ENCODE data around the gene EIF5AL1. TPM values are rescaled to one million over a fixed set of nuclear protein-coding genes. Genes with fewer than 3 reads are reported as not detected.
"Not testable (repeated sequence)": the region's sequence is repeated elsewhere in the genome, so short reads cannot be mapped to it uniquely, and the experiment has no call there.

The EIF5AL1 gene
- total RNA-seq, 4 donors from 2014 or later = 0.23 to 0.52 (median 0.47) TPM; not detected in 1

- not testable (repeated sequence) for H3K36me3 ChIP-seq; H3K27ac ChIP-seq; H3K4me1 ChIP-seq; H3K27me3 ChIP-seq; H3K4me3 ChIP-seq; H3K9me3 ChIP-seq; DNase-seq (ENCODE audit: low spot score in 2 of 2)
- no CpG with 5 or more reads among the region's 8 CpGs for WGBS
These were observed 12.8 kb downstream of the EIF5AL1 start for GRCh38 chr10:79525049-79525710.

GRCh38 chr10:79528261-79528660 is 15.9 kb downstream of the EIF5AL1 start:
- WGBS = 57% methylated on average over 1 of the region's 4 CpGs
- H3K36me3 ChIP-seq; H3K4me1 ChIP-seq; DNase-seq (ENCODE audit: low spot score in 2 of 2); H3K9me3 ChIP-seq; H3K4me3 ChIP-seq; H3K27me3 ChIP-seq; H3K27ac ChIP-seq: not testable (repeated sequence)

GRCh38 chr10:79533142-79533902 is 21.0 kb downstream of the EIF5AL1 start:
- H3K4me1 ChIP-seq; H3K27ac ChIP-seq; H3K27me3 ChIP-seq; H3K4me3 ChIP-seq; DNase-seq (ENCODE audit: low spot score in 2 of 2); H3K36me3 ChIP-seq; H3K9me3 ChIP-seq: not testable (repeated sequence)
- 54% methylated on average over 4 of the region's 11 CpGs for WGBS

- not testable (repeated sequence) for H3K4me1 ChIP-seq; H3K4me3 ChIP-seq; H3K27ac ChIP-seq; H3K9me3 ChIP-seq; DNase-seq (ENCODE audit: low spot score in 2 of 2); H3K27me3 ChIP-seq; H3K36me3 ChIP-seq
- no CpG with 5 or more reads among the region's 5 CpGs for WGBS
These were observed 21.5 kb downstream of the EIF5AL1 start for GRCh38 chr10:79533903-79534175.

- H3K27me3 ChIP-seq; H3K27ac ChIP-seq; H3K4me1 ChIP-seq; H3K9me3 ChIP-seq; H3K36me3 ChIP-seq; DNase-seq (ENCODE audit: low spot score in 2 of 2); H3K4me3 ChIP-seq: not testable (repeated sequence)
- WGBS = 85% methylated on average over 6 of the region's 6 CpGs
These were observed 26.0 kb downstream of the EIF5AL1 start for GRCh38 chr10:79538311-79538710.

GRCh38 chr10:79540930-79541329 is 28.6 kb downstream of the EIF5AL1 start:
- not testable (repeated sequence) for H3K4me1 ChIP-seq; H3K27ac ChIP-seq; H3K9me3 ChIP-seq; H3K4me3 ChIP-seq; H3K36me3 ChIP-seq; DNase-seq (ENCODE audit: low spot score in 2 of 2); H3K27me3 ChIP-seq
- 94% methylated on average over 1 of the region's 1 CpG for WGBS

GRCh38 chr10:79542626-79543025 is 30.3 kb downstream of the EIF5AL1 start:
- Histone ChIP-seq H3K9me3 (no peaks in the 10 kb centered on the region), H3K27me3 (no peaks in the 10 kb centered on the region), H3K36me3 (no peaks in the 10 kb centered on the region), H3K27ac (no peak overlapping the region), H3K4me1 (no peaks in the 10 kb centered on the region), H3K4me3 (no peak overlapping the region)
- 71% methylated on average over 2 of the region's 2 CpGs for WGBS
- TF ChIP-seq POLR2A (IDR thresholded peaks at IDR 0.05) (no peak), EP300 (IDR thresholded peaks at IDR 0.05) (no peak), POLR2AphosphoS5 (IDR thresholded peaks at IDR 0.05) (no peak), CTCF (IDR thresholded peaks at IDR 0.05) (no peak)
- no peak for DNase-seq (ENCODE audit: low spot score in 2 of 2)

GRCh38 chr10:79544408-79544807 is 32.1 kb downstream of the EIF5AL1 start:
- H3K9me3 ChIP-seq; H3K4me3 ChIP-seq; H3K4me1 ChIP-seq; DNase-seq (ENCODE audit: low spot score in 2 of 2); H3K36me3 ChIP-seq; H3K27ac ChIP-seq; H3K27me3 ChIP-seq: not testable (repeated sequence)
- 74% methylated on average over 3 of the region's 3 CpGs for WGBS

GRCh38 chr10:79544926-79545659 is 32.8 kb downstream of the EIF5AL1 start:
- H3K36me3 ChIP-seq; H3K4me3 ChIP-seq; H3K9me3 ChIP-seq; H3K27me3 ChIP-seq; H3K4me1 ChIP-seq; DNase-seq (ENCODE audit: low spot score in 2 of 2); H3K27ac ChIP-seq: not testable (repeated sequence)
- 53% methylated on average over 3 of the region's 3 CpGs for WGBS

GRCh38 chr10:79547128-79547527 is 34.8 kb downstream of the EIF5AL1 start:
- H3K27me3 ChIP-seq; H3K27ac ChIP-seq; H3K9me3 ChIP-seq; DNase-seq (ENCODE audit: low spot score in 2 of 2); H3K4me3 ChIP-seq; H3K4me1 ChIP-seq; H3K36me3 ChIP-seq: not testable (repeated sequence)
- 30% methylated on average over 2 of the region's 2 CpGs for WGBS

All from suprapubic skin (tissue), 4 donors.